HFFc6 (cell line): ENCODE results near the gene C11orf91. TPM values are rescaled to one million over a fixed set of nuclear protein-coding genes. Genes with fewer than 3 reads are reported as not detected.

ENCODE experiments used
- DNase-seq: peaks from one replicate; pipeline ENCODE4 v3.0.0-alpha.2; 2018
- H3K27ac Mint-ChIP-seq: 2 replicates; pipeline ENCODE4 v1.8.0; 2020; ENCODE audit warnings: mild to moderate bottlenecking, mixed read lengths
- H3K27me3 Mint-ChIP-seq: 2 replicates; pipeline ENCODE4 v1.8.0; 2021; ENCODE audit warnings: mild to moderate bottlenecking, moderate library complexity, mixed read lengths; ENCODE audit not compliant: insufficient read depth
- H3K36me3 Mint-ChIP-seq: 2 replicates; pipeline ENCODE4 v1.8.0; 2021; ENCODE audit warnings: low read depth, mixed read lengths
- H3K4me1 Mint-ChIP-seq: 2 replicates; pipeline ENCODE4 v1.8.0; 2020; ENCODE audit warnings: low read depth, mixed read lengths
- H3K4me3 Mint-ChIP-seq: 2 replicates; pipeline ENCODE4 v1.8.0; 2020; ENCODE audit warnings: mild to moderate bottlenecking, moderate library complexity, mixed read lengths
- H3K9me3 Mint-ChIP-seq: 2 replicates; pipeline ENCODE4 v1.8.0; 2020; ENCODE audit warnings: mild to moderate bottlenecking, mixed read lengths
- CTCF ChIP-seq: fragments of 200-600 bp; sonication (generic); IDR thresholded peaks from 2 replicates; pipeline ENCODE4 v1.5.0; 2021; ENCODE audit warnings: antibody characterized with exemption, mild to moderate bottlenecking
- long read RNA-seq: library from polyadenylated mRNA; unstranded; transcript quantifications from one replicate; pipeline ENCODE4 v2.0.0, GENCODE V29; 2019
- total RNA-seq, 6 experiments: library from RNA; stranded (reverse); fragmentation: NEBNext Ultra II Directional; extraction: Animal tissue kit (Norgen Biotek cat#: 25700); gene quantifications; 2 replicates in 1 of 6; 3 replicates in 5 of 6; pipeline ENCODE4 v1.2.3, GENCODE V29; 2021

C11orf91 gene
- total RNA-seq = under 1 TPM in 4 of 6 experiments, not detected in 2; 0.59 to 0.65 (median 0.60) TPM
- long read RNA-seq = 0 reads

GRCh38 chr11:33700502-33701271, at the start of gene C11orf91:
TSS of gene C11orf91 (minus strand) at chr11:33700826. CDS start at chr11:33700740, 86 bp downstream.
- peak within 1 kb of the TSS; percentile 96 for H3K27ac Mint-ChIP-seq
- H3K36me3 Mint-ChIP-seq = peaks cover 5% of the 10 kb centered on the region; the same call in 1 of the 2 replicates
- H3K9me3 Mint-ChIP-seq = no peaks in the 10 kb centered on the region
- TF ChIP-seq CTCF = no peak
- H3K4me1 Mint-ChIP-seq = peaks cover 77% of the 10 kb centered on the region
- H3K4me3 Mint-ChIP-seq = peak within 1 kb of the TSS; percentile 90
- H3K27me3 Mint-ChIP-seq = peaks cover 7% of the 10 kb centered on the region
- DNase-seq = peak; percentile 85

GRCh38 chr11:33747979-33748378, 47.4 kb upstream of the C11orf91 start:
- no peaks in the 10 kb centered on the region for H3K9me3 Mint-ChIP-seq
- H3K36me3 Mint-ChIP-seq = peaks cover 9% of the 10 kb centered on the region; the same call in 1 of the 2 replicates
- H3K4me3 Mint-ChIP-seq = no peak overlapping the region; the same call in 1 of the 2 replicates
- DNase-seq = peak; percentile 38
- no peaks in the 10 kb centered on the region for H3K27me3 Mint-ChIP-seq
- no peak for TF ChIP-seq CTCF
- H3K4me1 Mint-ChIP-seq = peaks cover 15% of the 10 kb centered on the region
- H3K27ac Mint-ChIP-seq = no peak overlapping the region

GRCh38 chr11:33743291-33743690, 42.7 kb upstream of the C11orf91 start:
- no peak for DNase-seq
- H3K4me3 Mint-ChIP-seq = no peak overlapping the region
- no peaks in the 10 kb centered on the region for H3K27me3 Mint-ChIP-seq
- peaks cover 31% of the 10 kb centered on the region for H3K4me1 Mint-ChIP-seq
- H3K9me3 Mint-ChIP-seq = peaks cover 5% of the 10 kb centered on the region; the same call in 1 of the 2 replicates
- peaks cover 17% of the 10 kb centered on the region for H3K36me3 Mint-ChIP-seq
- no peak overlapping the region; the same call in 1 of the 2 replicates for H3K27ac Mint-ChIP-seq
- TF ChIP-seq CTCF = no peak

- Mint-ChIP-seq H3K27me3 (no peaks in the 10 kb centered on the region), H3K9me3 (peaks cover 5% of the 10 kb centered on the region; the same call in 1 of the 2 replicates), H3K4me3 (no peak overlapping the region), H3K4me1 (peaks cover 32% of the 10 kb centered on the region), H3K36me3 (peaks cover 17% of the 10 kb centered on the region), H3K27ac (no peak overlapping the region)
- DNase-seq = no peak
- TF ChIP-seq CTCF = peak; percentile 84
Observed at GRCh38 chr11:33742249-33742851, 41.7 kb upstream of the C11orf91 start.

GRCh38 chr11:33741806-33742205, 41.2 kb upstream of the C11orf91 start:
- H3K4me1 Mint-ChIP-seq = peaks cover 38% of the 10 kb centered on the region
- peaks cover 13% of the 10 kb centered on the region for H3K36me3 Mint-ChIP-seq
- peaks cover 5% of the 10 kb centered on the region; the same call in 1 of the 2 replicates for H3K9me3 Mint-ChIP-seq
- no peak for DNase-seq
- TF ChIP-seq CTCF = no peak
- no peaks in the 10 kb centered on the region for H3K27me3 Mint-ChIP-seq
- no peak overlapping the region for H3K27ac Mint-ChIP-seq
- H3K4me3 Mint-ChIP-seq = no peak overlapping the region
